ENCODE measurements around the gene SIK1. TPM values are rescaled to one million over a fixed set of nuclear protein-coding genes. Genes with fewer than 3 reads are reported as not detected.
"Not testable (repeated sequence)": the region's sequence is repeated elsewhere in the genome, so short reads cannot be mapped to it uniquely, and the experiment has no call there.

The SIK1 gene
- total RNA-seq, 1 experiment from 2014 or later = 5.7 TPM

DNA sequence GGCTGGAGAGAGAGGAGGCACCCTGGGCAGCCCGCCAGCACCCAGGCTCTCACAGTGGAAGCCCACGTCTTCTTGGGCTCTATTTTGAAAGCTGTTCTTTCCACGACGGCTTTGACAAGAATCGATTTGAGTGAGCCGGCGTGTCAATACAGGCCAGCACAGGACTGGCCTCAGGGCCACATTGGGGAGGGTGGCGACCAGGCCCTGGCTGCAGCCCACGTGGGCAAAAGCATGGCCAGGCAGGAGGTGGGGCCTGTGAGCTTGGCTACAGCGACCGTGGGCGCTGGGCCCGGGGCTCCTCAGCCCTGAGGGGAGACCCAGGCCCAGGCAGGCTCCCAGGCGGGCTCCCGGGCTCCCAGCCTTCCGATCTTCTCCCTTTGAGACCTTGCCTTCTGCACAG is 23.4 kb upstream of the SIK1 start:
- H3K27me3 Mint-ChIP-seq (ENCODE audit: low read depth) = not testable (repeated sequence)

DNA sequence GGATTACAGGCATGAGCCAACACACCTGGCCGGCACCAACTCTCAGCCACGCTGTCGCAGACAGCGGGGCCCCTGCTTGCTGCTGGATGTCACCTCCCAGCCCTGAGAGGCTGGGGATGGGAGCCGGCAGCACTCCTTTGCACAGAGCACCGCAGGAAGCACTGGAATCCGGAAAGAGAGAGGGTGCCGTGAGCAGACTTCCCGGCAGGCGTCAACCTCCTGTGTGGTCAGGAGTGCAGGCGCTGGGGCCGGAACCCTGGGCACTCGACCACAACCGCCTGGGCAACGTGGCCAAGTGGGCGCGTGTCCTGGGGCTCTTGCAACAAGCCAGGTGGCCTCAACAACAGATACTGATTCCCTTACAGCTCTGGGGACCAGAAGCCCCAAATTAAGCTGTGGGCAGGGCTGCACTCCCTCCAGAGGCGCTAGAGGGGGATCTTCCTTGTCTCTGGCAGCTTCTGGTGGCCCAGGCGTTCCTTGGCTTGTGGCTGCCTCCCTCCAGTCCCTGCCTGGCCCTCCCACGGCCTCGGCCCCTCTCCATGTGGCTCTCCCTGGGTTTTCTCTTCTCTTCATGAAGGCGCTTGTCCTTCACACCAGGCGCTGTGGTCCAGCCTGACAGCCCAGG is 20.5 kb upstream of the SIK1 start:
- H3K23ac ChIP-seq (ENCODE audit: insufficient read length, low read depth, low read length); H4K20me1 ChIP-seq (ENCODE audit: control insufficient read depth, insufficient read depth, insufficient read length); H3K14ac ChIP-seq (ENCODE audit: insufficient read depth, low read length); H3K27me3 Mint-ChIP-seq (ENCODE audit: low read depth); H3T11ph ChIP-seq (ENCODE audit: low read length); H3K4me1 Mint-ChIP-seq; H3K4me2 ChIP-seq (ENCODE audit: insufficient read depth, insufficient read length, low read length); H3K9ac ChIP-seq (ENCODE audit: extremely low read depth, insufficient read length, low read length); DNase-seq; H3K79me2 ChIP-seq (ENCODE audit: insufficient read depth, low read length); H2BK5ac ChIP-seq (ENCODE audit: insufficient read length, low read length); H3K36me3 Mint-ChIP-seq (ENCODE audit: insufficient read depth in 1 of 3, low read depth in 3 of 3); H3K18ac ChIP-seq (ENCODE audit: insufficient read length, low read depth, low read length); H3K27me3 ChIP-seq (ENCODE audit: insufficient read depth, low read length); H3K79me1 ChIP-seq (ENCODE audit: insufficient read depth, low read depth, low read length, poor library complexity, severe bottlenecking); H3K27ac ChIP-seq (ENCODE audit: insufficient read length, low read depth, low read length); H3K4me1 ChIP-seq (ENCODE audit: insufficient read depth, low read length); H3K4ac ChIP-seq (ENCODE audit: low read depth, low read length); H4K8ac ChIP-seq (replicated peaks; ENCODE audit: insufficient read length, low read depth, low read length); H3K9me3 ChIP-seq (ENCODE audit: control insufficient read depth, low read depth, low read length); H2BK20ac ChIP-seq (ENCODE audit: low read depth, low read length, poor library complexity, severe bottlenecking); H3K9me3 Mint-ChIP-seq; H3K4me3 Mint-ChIP-seq; H3K23me2 ChIP-seq (ENCODE audit: insufficient read length, low read depth, low read length, poor library complexity, severe bottlenecking); H2BK15ac ChIP-seq (ENCODE audit: low read depth, low read length); H4K91ac ChIP-seq (ENCODE audit: insufficient read length, low read depth, low read length); H3K27ac Mint-ChIP-seq; H2BK12ac ChIP-seq (ENCODE audit: insufficient read length, low read depth, low read length); H2AK5ac ChIP-seq (ENCODE audit: insufficient read length, low read length); H2BK120ac ChIP-seq (ENCODE audit: low read depth, low read length, poor library complexity, severe bottlenecking); H3K56ac ChIP-seq (ENCODE audit: insufficient read length, low read depth, low read length); H4K5ac ChIP-seq (ENCODE audit: insufficient read length, low read depth, low read length); H2AFZ ChIP-seq (ENCODE audit: low read length): not testable (repeated sequence)
- WGBS (ENCODE audit: extremely low coverage, insufficient read length, low lambda C conversion rate) = no CpG with 5 or more reads among the region's 23 CpGs

More for the DNA sequence above, 23.4 kb upstream of the SIK1 start:
- H3K9ac ChIP-seq (ENCODE audit: extremely low read depth, insufficient read length, low read length); H2BK15ac ChIP-seq (ENCODE audit: low read depth, low read length); H2BK5ac ChIP-seq (ENCODE audit: insufficient read length, low read length); H2BK20ac ChIP-seq (ENCODE audit: low read depth, low read length, poor library complexity, severe bottlenecking); H3K9me3 Mint-ChIP-seq; H3K4ac ChIP-seq (ENCODE audit: low read depth, low read length); H3K56ac ChIP-seq (ENCODE audit: insufficient read length, low read depth, low read length); H3K27ac ChIP-seq (ENCODE audit: insufficient read length, low read depth, low read length); H4K8ac ChIP-seq (replicated peaks; ENCODE audit: insufficient read length, low read depth, low read length); H3K14ac ChIP-seq (ENCODE audit: insufficient read depth, low read length); DNase-seq; H3K23me2 ChIP-seq (ENCODE audit: insufficient read length, low read depth, low read length, poor library complexity, severe bottlenecking); H3K27ac Mint-ChIP-seq; H3K23ac ChIP-seq (ENCODE audit: insufficient read length, low read depth, low read length); H2AFZ ChIP-seq (ENCODE audit: low read length); H3K27me3 ChIP-seq (ENCODE audit: insufficient read depth, low read length); H3K18ac ChIP-seq (ENCODE audit: insufficient read length, low read depth, low read length); H3K9me3 ChIP-seq (ENCODE audit: control insufficient read depth, low read depth, low read length); H3T11ph ChIP-seq (ENCODE audit: low read length); H3K4me3 Mint-ChIP-seq; H3K36me3 Mint-ChIP-seq (ENCODE audit: insufficient read depth in 1 of 3, low read depth in 3 of 3); H4K20me1 ChIP-seq (ENCODE audit: control insufficient read depth, insufficient read depth, insufficient read length); H3K4me1 ChIP-seq (ENCODE audit: insufficient read depth, low read length); H2BK12ac ChIP-seq (ENCODE audit: insufficient read length, low read depth, low read length); H3K79me1 ChIP-seq (ENCODE audit: insufficient read depth, low read depth, low read length, poor library complexity, severe bottlenecking); H4K91ac ChIP-seq (ENCODE audit: insufficient read length, low read depth, low read length); H2AK5ac ChIP-seq (ENCODE audit: insufficient read length, low read length); H3K4me2 ChIP-seq (ENCODE audit: insufficient read depth, insufficient read length, low read length); H4K5ac ChIP-seq (ENCODE audit: insufficient read length, low read depth, low read length); H2BK120ac ChIP-seq (ENCODE audit: low read depth, low read length, poor library complexity, severe bottlenecking); H3K79me2 ChIP-seq (ENCODE audit: insufficient read depth, low read length); H3K4me1 Mint-ChIP-seq: not testable (repeated sequence)
- no CpG with 5 or more reads among the region's 16 CpGs for WGBS (ENCODE audit: extremely low coverage, insufficient read length, low lambda C conversion rate)

All from H9 (cell line).